HCT116 (cell line): Measurements from ENCODE around the gene MN1.

ENCODE experiments used
- CTCF ChIP-seq, 3 experiments: fragments of 200-600 bp in 1 of 3; sonication (generic) in 1 of 3; IDR thresholded peaks in 2 of 3; conservative IDR thresholded peaks in 1 of 3; 2 replicates each; pipeline ENCODE4 v1.5.1; 2012 to 2017; ENCODE audit warnings: low read depth in 2 of 3, low read length in 2 of 3, antibody characterized with exemption in 1 of 3, borderline replicate concordance in 1 of 3, control low read depth in 1 of 3, mild to moderate bottlenecking in 1 of 3, mixed read lengths in 1 of 3, mixed run types in 1 of 3, moderate library complexity in 1 of 3; ENCODE audit not compliant: insufficient read depth in 1 of 3
- EGR1 ChIP-seq: IDR thresholded peaks from 2 replicates; pipeline ENCODE4 v1.6.1; 2012; ENCODE audit warnings: low read depth
- POLR2A ChIP-seq: IDR thresholded peaks from 2 replicates; pipeline ENCODE4 v1.7.0; 2011; ENCODE audit warnings: borderline replicate concordance; ENCODE audit not compliant: insufficient read depth, insufficient read length; ENCODE audit errors: extremely low read depth
- RAD21 ChIP-seq: IDR thresholded peaks from 2 replicates; pipeline ENCODE4 v1.6.1; 2012; ENCODE audit warnings: low read depth, mild to moderate bottlenecking
- SIN3A ChIP-seq: IDR thresholded peaks from 2 replicates; pipeline ENCODE4 v1.6.1; 2012; ENCODE audit warnings: low read depth
- SP1 ChIP-seq: IDR thresholded peaks from 2 replicates; pipeline ENCODE4 v1.6.1; 2012; ENCODE audit warnings: low read depth
- ZFX ChIP-seq: fragments of 450-650 bp; IDR thresholded peaks from 2 replicates; pipeline ENCODE4 v1.6.1; 2017
- ZNF274 ChIP-seq: fragments of 200-500 bp; sonication (Bioruptor generic); IDR thresholded peaks from 2 replicates; pipeline ENCODE4 v1.6.1; 2014; ENCODE audit warnings: mild to moderate bottlenecking, low read depth, low read length, inconsistent platforms

GRCh38 chr22:27713461-27713860 lies 88.1 kb downstream of the MN1 start:
- TF ChIP-seq ZNF274 = no peak
- TF ChIP-seq CTCF (IDR thresholded peaks at IDR 0.05 in 2 of 3, conservative IDR thresholded peaks at IDR 0.05 in 1 of 3; ENCODE audit: borderline replicate concordance in 1 of 3, insufficient read depth in 1 of 3, low read depth in 2 of 3, low read length in 2 of 3) = no peak
- no peak for TF ChIP-seq EGR1
- TF ChIP-seq RAD21 = no peak
- TF ChIP-seq POLR2A = no peak
- TF ChIP-seq SP1 = no peak
- no peak for TF ChIP-seq SIN3A
- TF ChIP-seq ZFX = no peak
